Neutrophil (primary cell): ENCODE results near the gene AMIGO3.

Experiments used
- H3K27ac ChIP-seq: fragments of 200-600 bp; sonication (generic); 2 replicates; pipeline ENCODE4 v1.5.1; 2016; ENCODE audit warnings: mild to moderate bottlenecking, moderate library complexity
- H3K27me3 ChIP-seq: fragments of 200-600 bp; sonication (generic); 2 replicates; pipeline ENCODE4 v1.6.0; 2016; ENCODE audit warnings: mild to moderate bottlenecking
- H3K36me3 ChIP-seq: fragments of 200-600 bp; sonication (generic); 2 replicates; pipeline ENCODE4 v1.5.1; 2017
- H3K4me1 ChIP-seq, 2 experiments: fragments of 200-600 bp in 1 of 2; sonication (generic) in 1 of 2; 1 replicate in 1 of 2; 2 replicates in 1 of 2; pipeline versions ENCODE4 v1.5.1 to v1.6.1; 2013 to 2016; ENCODE audit warnings: low read depth in 1 of 2, low read length in 1 of 2, mild to moderate bottlenecking in 1 of 2, moderate library complexity in 1 of 2; ENCODE audit not compliant: control insufficient read depth in 1 of 2, insufficient read depth in 1 of 2
- H3K4me3 ChIP-seq, 2 experiments: fragments of 200-600 bp in 1 of 2; sonication (generic) in 1 of 2; 1 replicate in 1 of 2; 2 replicates in 1 of 2; pipeline ENCODE4 v1.5.1; 2013 to 2016; ENCODE audit warnings: low read depth in 1 of 2, low read length in 1 of 2, mild to moderate bottlenecking in 1 of 2, moderate library complexity in 1 of 2
- H3K9me3 ChIP-seq: fragments of 200-600 bp; sonication (generic); 2 replicates; pipeline ENCODE4 v1.5.1; 2016
- CTCF ChIP-seq: fragments of 200-600 bp; sonication (generic); IDR thresholded peaks from 2 replicates; pipeline ENCODE4 v1.5.1; 2016; ENCODE audit warnings: antibody characterized with exemption

Gene AMIGO3

DNA sequence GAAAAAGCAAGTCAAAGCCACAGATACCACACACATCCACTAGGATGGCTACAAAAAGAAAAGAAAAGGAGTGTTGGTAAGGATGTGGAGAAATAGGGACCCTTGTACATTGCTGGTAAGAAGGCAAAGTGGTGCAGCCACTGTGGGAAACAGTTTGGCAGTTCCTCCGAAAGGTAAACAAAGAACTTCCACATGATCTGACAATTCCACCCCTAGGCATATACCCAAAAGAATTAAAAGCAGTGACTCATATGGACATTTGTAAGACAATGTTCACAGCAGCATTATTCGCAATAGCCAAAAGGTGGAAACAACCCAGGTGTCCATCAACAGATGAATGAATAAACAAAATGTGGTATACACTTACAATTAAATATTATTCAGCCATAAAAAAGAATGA, 26.5 kb upstream of the AMIGO3 start:
- H3K27me3 ChIP-seq: no peaks in the 10 kb centered on the region
- no peak overlapping the region for H3K4me3 ChIP-seq
- H3K9me3 ChIP-seq: no peaks in the 10 kb centered on the region
- H3K36me3 ChIP-seq: peaks cover 61% of the 10 kb centered on the region
- peaks cover 5% of the 10 kb centered on the region in 2 experiments for H3K4me1 ChIP-seq
- TF ChIP-seq CTCF: no peak
- no peak overlapping the region for H3K27ac ChIP-seq

- Histone ChIP-seq H3K4me1 (peaks cover 7% of the 10 kb centered on the region in 2 experiments), H3K36me3 (peaks cover 68% of the 10 kb centered on the region), H3K27me3 (no peaks in the 10 kb centered on the region), H3K4me3 (no peak overlapping the region), H3K9me3 (no peaks in the 10 kb centered on the region), H3K27ac (no peak overlapping the region)
- TF ChIP-seq CTCF: no peak
Observed at GRCh38 chr3:49740427-49740826, 20.9 kb upstream of the AMIGO3 start.

GRCh38 chr3:49738067-49738713, 18.7 kb upstream of the AMIGO3 start:
- H3K9me3 ChIP-seq: no peaks in the 10 kb centered on the region
- H3K36me3 ChIP-seq: peaks cover 74% of the 10 kb centered on the region
- peaks cover 7% of the 10 kb centered on the region in 2 experiments for H3K4me1 ChIP-seq
- H3K27me3 ChIP-seq: no peaks in the 10 kb centered on the region
- no peak for TF ChIP-seq CTCF
- H3K4me3 ChIP-seq: no peak overlapping the region
- no peak overlapping the region for H3K27ac ChIP-seq

- H3K36me3 ChIP-seq: peaks cover 91% of the 10 kb centered on the region
- H3K27me3 ChIP-seq: no peaks in the 10 kb centered on the region
- no peaks in the 10 kb centered on the region for H3K4me1 ChIP-seq
- no peaks in the 10 kb centered on the region for H3K9me3 ChIP-seq
- H3K27ac ChIP-seq: no peak overlapping the region
- TF ChIP-seq CTCF: no peak
- no peak overlapping the region for H3K4me3 ChIP-seq
Observed at GRCh38 chr3:49734752-49735151, 15.3 kb upstream of the AMIGO3 start.

GRCh38 chr3:49733551-49733950, 14.1 kb upstream of the AMIGO3 start:
- peaks cover 84% of the 10 kb centered on the region for H3K36me3 ChIP-seq
- no peak overlapping the region for H3K27ac ChIP-seq
- no peak overlapping the region for H3K4me3 ChIP-seq
- TF ChIP-seq CTCF: no peak
- H3K27me3 ChIP-seq: no peaks in the 10 kb centered on the region
- H3K9me3 ChIP-seq: no peaks in the 10 kb centered on the region
- no peaks in the 10 kb centered on the region for H3K4me1 ChIP-seq
